K562 (cell line): ENCODE data around the gene ATRN. TPM values are rescaled to one million over a fixed set of nuclear protein-coding genes. Genes with fewer than 3 reads are reported as not detected.

ENCODE experiments used
- ATAC-seq: fragments of 200-7000 bp; cut with Tn5 transposase; 3 replicates; pipeline ENCODE4 v1.9.1; 2020; ENCODE audit warnings: moderate library complexity
- BruUV-seq: library from RNA; stranded (reverse); fragments of 400-500 nt; replicated peaks from 2 replicates; lab custom pipeline; 2021; lab: Mats Ljungman, UMichigan
- CTCF ChIA-PET: fragments of 300-600 bp; formaldehyde crosslinking; extraction: SDS; loops from one replicate; lab custom pipeline; 2021; ENCODE audit warnings: low intra/inter-chr PET ratio; lab: Yijun Ruan, JAX
- POLR2A ChIA-PET: fragments of 300-600, 350-650 bp; sonication (Branson Sonifier 250); formaldehyde crosslinking; extraction: SDS; loops from one replicate; lab custom pipeline; 2021; ENCODE audit warnings: antibody characterized with exemption, inconsistent platforms; lab: Yijun Ruan, JAX
- DNase-seq, 4 experiments: peaks; one replicate each; pipeline versions ENCODE4 v3.0.0 to v3.0.0-alpha.2; 2011 to 2018; ENCODE audit warnings: low spot score in 3 of 4, mixed read lengths in 3 of 4; ENCODE audit errors: extremely low read depth in 1 of 4
- FAIRE-seq: peaks from 2 replicates; lab custom pipeline; 2011; peaks lifted over from hg19 to GRCh38; lab: Jason Lieb, UNC
- H2AFZ ChIP-seq: 2 replicates; pipeline ENCODE4 v1.6.0; 2011; ENCODE audit warnings: low read depth, low read length, control low read depth, inconsistent platforms
- H3K27ac ChIP-seq: fragments of 200-600 bp; 3 replicates; pipeline ENCODE4 v1.8.0; 2011; ENCODE audit warnings: low read depth, mild to moderate bottlenecking, control low read depth, inconsistent platforms, low read length, moderate library complexity, mixed read lengths; ENCODE audit errors: extremely low read depth
- H3K27me3 ChIP-seq, 2 experiments: fragments of 300-600 bp in 1 of 2; 2 replicates in 1 of 2; 3 replicates in 1 of 2; pipeline versions ENCODE4 v1.6.0 to v1.8.0; 2011; ENCODE audit warnings: inconsistent platforms in 2 of 2, low read length in 2 of 2, mild to moderate bottlenecking in 1 of 2, mixed read lengths in 1 of 2, moderate library complexity in 1 of 2; ENCODE audit not compliant: control insufficient read depth in 2 of 2, insufficient read depth in 2 of 2
- H3K36me3 ChIP-seq: fragments of 300-600 bp; 3 replicates; pipeline ENCODE4 v1.8.0; 2011; ENCODE audit warnings: mild to moderate bottlenecking, low read length, inconsistent platforms; ENCODE audit not compliant: control insufficient read depth, insufficient read depth
- H3K4me1 ChIP-seq, 2 experiments: fragments of 200-600 bp in 1 of 2; replicated peaks in 1 of 2; 2 replicates in 1 of 2; 3 replicates in 1 of 2; pipeline versions ENCODE4 v1.5.1 to v1.8.0; 2011; ENCODE audit warnings: inconsistent platforms in 2 of 2, low read length in 2 of 2, mild to moderate bottlenecking in 1 of 2, mixed read lengths in 1 of 2, moderate library complexity in 1 of 2; ENCODE audit not compliant: control insufficient read depth in 2 of 2, insufficient read depth in 2 of 2
- H3K4me2 ChIP-seq: 2 replicates; pipeline ENCODE4 v1.6.1; 2011; ENCODE audit warnings: low read length, control low read depth, inconsistent platforms, mixed read lengths; ENCODE audit not compliant: insufficient read depth
- H3K4me3 ChIP-seq: fragments of 200-600 bp; sonication (generic), shearing (Covaris generic); 2 replicates; pipeline ENCODE4 v1.5.1; 2016; ENCODE audit warnings: control low read depth, inconsistent platforms
- H3K79me2 ChIP-seq: fragments of 200-600 bp; 3 replicates; pipeline ENCODE4 v1.8.0; 2011; ENCODE audit warnings: low read length, inconsistent platforms; ENCODE audit not compliant: control insufficient read depth, insufficient read depth
- H3K9ac ChIP-seq, 2 experiments: 2 replicates each; pipeline versions ENCODE4 v1.6.0 to v1.6.1; 2011; ENCODE audit warnings: low read depth in 2 of 2, low read length in 2 of 2, control low read depth in 1 of 2, inconsistent platforms in 1 of 2, mild to moderate bottlenecking in 1 of 2, mixed read lengths in 1 of 2; ENCODE audit not compliant: insufficient read depth in 1 of 2
- H3K9me1 ChIP-seq: one replicate; pipeline ENCODE4 v1.6.0; 2011; ENCODE audit warnings: inconsistent platforms, mild to moderate bottlenecking, low read length, moderate library complexity; ENCODE audit not compliant: control insufficient read depth, insufficient read depth
- H3K9me3 ChIP-seq: replicated peaks from 2 replicates; pipeline ENCODE4 v1.5.1; 2011; ENCODE audit warnings: low read depth, low read length, inconsistent platforms; ENCODE audit not compliant: control insufficient read depth, insufficient read depth
- H4K20me1 ChIP-seq: replicated peaks from 2 replicates; pipeline ENCODE4 v1.6.1; 2011; ENCODE audit warnings: low read length, inconsistent platforms, mixed read lengths; ENCODE audit not compliant: control insufficient read depth, insufficient read depth
- C11orf30 ChIP-seq: fragments of 450-650 bp; IDR thresholded peaks from 2 replicates; pipeline ENCODE4 v1.6.1; 2016; ENCODE audit warnings: low read depth, mild to moderate bottlenecking
- NR4A1 ChIP-seq, 2 experiments: fragments of 250-450 bp in 1 of 2; fragments of 450-650 bp in 1 of 2; sonication (Bioruptor Pico) in 1 of 2; IDR thresholded peaks; 2 replicates each; pipeline versions ENCODE4 v1.4.0 to v1.6.1; 2016 to 2020; ENCODE audit warnings: mild to moderate bottlenecking in 2 of 2, missing compliant biosample characterization in 1 of 2, missing genetic modification characterization in 1 of 2, moderate library complexity in 1 of 2
- SMAD4 ChIP-seq: fragments of 250-450 bp; sonication (Bioruptor Pico); conservative IDR thresholded peaks from 2 replicates; pipeline ENCODE4 v1.8.0; 2021; ENCODE audit warnings: inconsistent platforms, mild to moderate bottlenecking, moderate library complexity
- ZNF354B ChIP-seq: fragments of 250-450 bp; sonication (Bioruptor Pico); IDR thresholded peaks from 2 replicates; pipeline ENCODE4 v1.4.0; 2020
- ZNF778 ChIP-seq: fragments of 450-650 bp; formaldehyde crosslinking; IDR thresholded peaks from 2 replicates; pipeline ENCODE4 v1.4.0; 2020; ENCODE audit warnings: mild to moderate bottlenecking, moderate library complexity
- WGBS: fragments of 100-300 bp; shearing (Covaris generic); methylation state at CpG from one replicate; pipeline ENCODE4 v1.1.6; 2016; ENCODE audit warnings: low coverage, mixed read lengths; ENCODE audit not compliant: insufficient coverage; ENCODE audit errors: missing lambda C conversion rate; 5-methylcytosine and 5-hydroxymethylcytosine counted together
- in situ Hi-C: fragments of 300-500 bp; cut with MboI; formaldehyde crosslinking; loops from 4 replicates; pipeline ENCODE4 v1.15.0; 2018; ENCODE audit warnings: inconsistent platforms, mixed read lengths
- intact Hi-C: fragments of 100-400 bp; cut with micrococcal nuclease; formaldehyde crosslinking; loops from 2 replicates; pipeline ENCODE4 v1.14.2; 2022
- polyA plus RNA-seq, 8 experiments: library from polyadenylated mRNA; depleted of rRNA in 4 of 8; stranded (reverse) in 5 of 8; unstranded in 3 of 8; fragments of >200 nt; fragmentation: Nextera tagmentation in 2 of 8; fragmentation: Illumina TruSeq in 1 of 8; extraction: Ambion mirVana in 2 of 8; extraction: Trizol in 1 of 8; gene quantifications; 2 replicates each; pipeline versions ENCODE4 v1.2.1 to v1.2.3, GENCODE V29; 2011 to 2014; ENCODE audit warnings: inconsistent platforms in 1 of 8, missing spikeins in 1 of 8
- total RNA-seq, 7 experiments: library from RNA; depleted of rRNA in 6 of 7; stranded (reverse); fragments of >200 nt in 6 of 7; fragmentation: Illumina TruSeq in 2 of 7; extraction: Trizol in 2 of 7; gene quantifications; 2 replicates each; pipeline versions ENCODE4 v1.2.1 to v1.2.3, GENCODE V29; 2011 to 2021; ENCODE audit warnings: low replicate concordance in 1 of 7

Gene ATRN
- total and polyA plus RNA-seq, 9 of the 15 experiments (the other 6 are each of a cell fraction or from before 2014, with no cell fraction given) = 0.69 to 16.5 (median 7.6) TPM

GRCh38 chr20:3640259-3640658 lies 169.4 kb downstream of the ATRN start:
- Histone ChIP-seq H3K9me3 (no peaks in the 10 kb centered on the region), H3K4me1 (no peaks in the 10 kb centered on the region), H4K20me1 (no peaks in the 10 kb centered on the region), H3K9me1 (no peaks in the 10 kb centered on the region), H3K27ac (no peak overlapping the region), H3K79me2 (no peaks in the 10 kb centered on the region), H3K4me2 (no peak overlapping the region), H3K36me3 (no peaks in the 10 kb centered on the region), H3K4me3 (no peak overlapping the region), H2AFZ (no peak overlapping the region), H3K9ac (no peak overlapping the region), H3K27me3 (no peaks in the 10 kb centered on the region)
- BruUV-seq = no TSS peak
- in situ Hi-C loops = no loop called here
- ChIA-PET POLR2A (no interaction called here), CTCF (no interaction called here)
- ATAC-seq (no peak), DNase-seq (no peak), FAIRE-seq (no peak)
- TF ChIP-seq NR4A1 (CRISPR knock-in tag; IDR thresholded peaks at IDR 0.05) = no peak
- TF ChIP-seq NR4A1 (tag; IDR thresholded peaks at IDR 0.05) = no peak
- no peak for TF ChIP-seq ZNF354B (CRISPR knock-in tag)
- TF ChIP-seq ZNF778 (CRISPR knock-in tag) = no peak
- TF ChIP-seq SMAD4 (CRISPR knock-in tag) = no peak
- no peak for TF ChIP-seq C11orf30
- intact Hi-C loops = no loop called here
- WGBS = 57% methylated on average over 3 of the region's 3 CpGs
